Measurements from ENCODE around the gene PTPRCAP. TPM values are rescaled to one million over a fixed set of nuclear protein-coding genes. Genes with fewer than 3 reads are reported as not detected.

PTPRCAP gene
- total and polyA plus RNA-seq, 10 of the 15 experiments (the other 5 are each of a cell fraction or from before 2014, with no cell fraction given) = 4.7 to 266 (median 125) TPM

- TF ChIP-seq ZSCAN29 (IDR thresholded peaks at IDR 0.05) (no peak), HDGF (IDR thresholded peaks at IDR 0.05) (no peak), GATAD2B (conservative IDR thresholded peaks at IDR 0.05; ENCODE audit: low read depth) (peak; percentile 66; the same call in 1 of the 2 replicates), HDAC6 (IDR thresholded peaks at IDR 0.05; ENCODE audit: unreplicated experiment) (no peak), ZNF687 (IDR thresholded peaks at IDR 0.05) (peak; percentile 89), USF2 (IDR thresholded peaks at IDR 0.05; ENCODE audit: borderline replicate concordance, low read depth, low read length) (peak; percentile 99), ZNF217 (IDR thresholded peaks at IDR 0.05) (no peak), NR2C1 (IDR thresholded peaks at IDR 0.05) (no peak), PKNOX1 (IDR thresholded peaks at IDR 0.05) (no peak), NFXL1 (IDR thresholded peaks at IDR 0.05; ENCODE audit: borderline replicate concordance) (no peak), RCOR1 (conservative IDR thresholded peaks at IDR 0.05; ENCODE audit: low read depth, low read length) (no peak), CBX5 (IDR thresholded peaks at IDR 0.05; ENCODE audit: low read depth) (no peak), RBBP5 (conservative IDR thresholded peaks at IDR 0.05) (no peak)
- TF ChIP-seq, protein P1, sequence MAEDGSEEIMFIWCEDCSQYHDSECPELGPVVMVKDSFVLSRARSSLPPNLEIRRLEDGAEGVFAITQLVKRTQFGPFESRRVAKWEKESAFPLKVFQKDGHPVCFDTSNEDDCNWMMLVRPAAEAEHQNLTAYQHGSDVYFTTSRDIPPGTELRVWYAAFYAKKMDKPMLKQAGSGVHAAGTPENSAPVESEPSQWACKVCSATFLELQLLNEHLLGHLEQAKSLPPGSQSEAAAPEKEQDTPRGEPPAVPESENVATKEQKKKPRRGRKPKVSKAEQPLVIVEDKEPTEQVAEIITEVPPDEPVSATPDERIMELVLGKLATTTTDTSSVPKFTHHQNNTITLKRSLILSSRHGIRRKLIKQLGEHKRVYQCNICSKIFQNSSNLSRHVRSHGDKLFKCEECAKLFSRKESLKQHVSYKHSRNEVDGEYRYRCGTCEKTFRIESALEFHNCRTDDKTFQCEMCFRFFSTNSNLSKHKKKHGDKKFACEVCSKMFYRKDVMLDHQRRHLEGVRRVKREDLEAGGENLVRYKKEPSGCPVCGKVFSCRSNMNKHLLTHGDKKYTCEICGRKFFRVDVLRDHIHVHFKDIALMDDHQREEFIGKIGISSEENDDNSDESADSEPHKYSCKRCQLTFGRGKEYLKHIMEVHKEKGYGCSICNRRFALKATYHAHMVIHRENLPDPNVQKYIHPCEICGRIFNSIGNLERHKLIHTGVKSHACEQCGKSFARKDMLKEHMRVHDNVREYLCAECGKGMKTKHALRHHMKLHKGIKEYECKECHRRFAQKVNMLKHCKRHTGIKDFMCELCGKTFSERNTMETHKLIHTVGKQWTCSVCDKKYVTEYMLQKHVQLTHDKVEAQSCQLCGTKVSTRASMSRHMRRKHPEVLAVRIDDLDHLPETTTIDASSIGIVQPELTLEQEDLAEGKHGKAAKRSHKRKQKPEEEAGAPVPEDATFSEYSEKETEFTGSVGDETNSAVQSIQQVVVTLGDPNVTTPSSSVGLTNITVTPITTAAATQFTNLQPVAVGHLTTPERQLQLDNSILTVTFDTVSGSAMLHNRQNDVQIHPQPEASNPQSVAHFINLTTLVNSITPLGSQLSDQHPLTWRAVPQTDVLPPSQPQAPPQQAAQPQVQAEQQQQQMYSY (CRISPR knock-in tag; IDR thresholded peaks at IDR 0.05) = peak; percentile 93
- TF ChIP-seq, protein P2, sequence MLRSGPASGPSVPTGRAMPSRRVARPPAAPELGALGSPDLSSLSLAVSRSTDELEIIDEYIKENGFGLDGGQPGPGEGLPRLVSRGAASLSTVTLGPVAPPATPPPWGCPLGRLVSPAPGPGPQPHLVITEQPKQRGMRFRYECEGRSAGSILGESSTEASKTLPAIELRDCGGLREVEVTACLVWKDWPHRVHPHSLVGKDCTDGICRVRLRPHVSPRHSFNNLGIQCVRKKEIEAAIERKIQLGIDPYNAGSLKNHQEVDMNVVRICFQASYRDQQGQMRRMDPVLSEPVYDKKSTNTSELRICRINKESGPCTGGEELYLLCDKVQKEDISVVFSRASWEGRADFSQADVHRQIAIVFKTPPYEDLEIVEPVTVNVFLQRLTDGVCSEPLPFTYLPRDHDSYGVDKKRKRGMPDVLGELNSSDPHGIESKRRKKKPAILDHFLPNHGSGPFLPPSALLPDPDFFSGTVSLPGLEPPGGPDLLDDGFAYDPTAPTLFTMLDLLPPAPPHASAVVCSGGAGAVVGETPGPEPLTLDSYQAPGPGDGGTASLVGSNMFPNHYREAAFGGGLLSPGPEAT (IDR thresholded peaks at IDR 0.05; ENCODE audit: low read depth) = peak; percentile 83
- TF ChIP-seq, protein P3, sequence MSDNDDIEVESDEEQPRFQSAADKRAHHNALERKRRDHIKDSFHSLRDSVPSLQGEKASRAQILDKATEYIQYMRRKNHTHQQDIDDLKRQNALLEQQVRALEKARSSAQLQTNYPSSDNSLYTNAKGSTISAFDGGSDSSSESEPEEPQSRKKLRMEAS (IDR thresholded peaks at IDR 0.05; ENCODE audit: low read depth, low read length) = peak; percentile 100
These were observed 45.9 kb downstream of the PTPRCAP start, which contains the start of gene RAD9A (continued) for GRCh38 chr11:67391304-67392182.

Measured in GM12878 (cell line).